H9 (cell line): ENCODE measurements around the gene MSMB. TPM values are rescaled to one million over a fixed set of nuclear protein-coding genes. Genes with fewer than 3 reads are reported as not detected.

ENCODE experiments used
- DNase-seq: peaks from one replicate; pipeline ENCODE4 v3.0.0-alpha.2; 2017
- H2AFZ ChIP-seq: one replicate; pipeline ENCODE4 v1.6.1; 2013; ENCODE audit warnings: mild to moderate bottlenecking, low read length, control low read depth, moderate library complexity
- H2AK5ac ChIP-seq: 2 replicates; pipeline ENCODE4 v1.6.1; 2013; ENCODE audit warnings: low read length, control low read depth, mixed read lengths; ENCODE audit not compliant: insufficient read length
- H2BK120ac ChIP-seq: one replicate; pipeline ENCODE4 v1.6.1; 2013; ENCODE audit warnings: low read depth, mild to moderate bottlenecking, low read length, control low read depth, inconsistent platforms; ENCODE audit not compliant: poor library complexity, severe bottlenecking
- H2BK12ac ChIP-seq: 2 replicates; pipeline ENCODE4 v1.6.1; 2013; ENCODE audit warnings: low read length, control low read depth, mixed read lengths, low read depth; ENCODE audit not compliant: insufficient read length
- H2BK15ac ChIP-seq: 2 replicates; pipeline ENCODE4 v1.6.1; 2013; ENCODE audit warnings: low read depth, low read length, control low read depth
- H2BK20ac ChIP-seq: one replicate; pipeline ENCODE4 v1.6.1; 2013; ENCODE audit warnings: low read depth, mild to moderate bottlenecking, low read length, control low read depth, inconsistent platforms; ENCODE audit not compliant: poor library complexity, severe bottlenecking
- H2BK5ac ChIP-seq: 2 replicates; pipeline ENCODE4 v1.6.1; 2013; ENCODE audit warnings: low read length, control low read depth, mixed read lengths; ENCODE audit not compliant: insufficient read length
- H3K14ac ChIP-seq: 2 replicates; pipeline ENCODE4 v1.6.1; 2013; ENCODE audit warnings: low read length, control low read depth; ENCODE audit not compliant: insufficient read depth
- H3K18ac ChIP-seq: 2 replicates; pipeline ENCODE4 v1.6.1; 2013; ENCODE audit warnings: low read depth, mild to moderate bottlenecking, mixed read lengths, low read length, control low read depth; ENCODE audit not compliant: insufficient read length
- H3K23ac ChIP-seq: 2 replicates; pipeline ENCODE4 v1.6.1; 2013; ENCODE audit warnings: low read length, control low read depth, mixed read lengths, low read depth; ENCODE audit not compliant: insufficient read length
- H3K23me2 ChIP-seq: 2 replicates; pipeline ENCODE4 v1.6.1; 2013; ENCODE audit warnings: low read depth, mild to moderate bottlenecking, mixed read lengths, low read length, control low read depth; ENCODE audit not compliant: insufficient read length, poor library complexity, severe bottlenecking
- H3K27ac ChIP-seq: 2 replicates; pipeline ENCODE4 v1.5.1; 2013; ENCODE audit warnings: low read length, control low read depth, mixed read lengths, low read depth; ENCODE audit not compliant: insufficient read length
- H3K27me3 ChIP-seq: 2 replicates; pipeline ENCODE4 v1.6.1; 2013; ENCODE audit warnings: low read length, control low read depth, inconsistent platforms; ENCODE audit not compliant: insufficient read depth
- H3K4ac ChIP-seq: 2 replicates; pipeline ENCODE4 v1.6.1; 2013; ENCODE audit warnings: low read depth, mild to moderate bottlenecking, control low read depth, inconsistent platforms, low read length, moderate library complexity
- H3K4me1 ChIP-seq: 2 replicates; pipeline ENCODE4 v1.6.1; 2013; ENCODE audit warnings: low read length, control low read depth, inconsistent platforms; ENCODE audit not compliant: insufficient read depth
- H3K4me2 ChIP-seq: 2 replicates; pipeline ENCODE4 v1.6.1; 2013; ENCODE audit warnings: low read length, control low read depth, mixed read lengths; ENCODE audit not compliant: insufficient read length, insufficient read depth
- H3K56ac ChIP-seq: 2 replicates; pipeline ENCODE4 v1.6.1; 2013; ENCODE audit warnings: low read depth, mild to moderate bottlenecking, mixed read lengths, low read length, control low read depth; ENCODE audit not compliant: insufficient read length
- H3K79me1 ChIP-seq: 2 replicates; pipeline ENCODE4 v1.6.1; 2013; ENCODE audit warnings: low read depth, mild to moderate bottlenecking, moderate library complexity, low read length, control low read depth, inconsistent platforms; ENCODE audit not compliant: insufficient read depth, poor library complexity, severe bottlenecking
- H3K79me2 ChIP-seq: 2 replicates; pipeline ENCODE4 v1.6.1; 2013; ENCODE audit warnings: low read length, control low read depth, inconsistent platforms; ENCODE audit not compliant: insufficient read depth
- H3K9ac ChIP-seq: 2 replicates; pipeline ENCODE4 v1.6.1; 2013; ENCODE audit warnings: low read length, control low read depth, mixed read lengths; ENCODE audit not compliant: insufficient read length; ENCODE audit errors: extremely low read depth
- H3K9me3 ChIP-seq: one replicate; pipeline ENCODE4 v1.6.1; 2013; ENCODE audit warnings: low read depth, low read length, inconsistent platforms; ENCODE audit not compliant: control insufficient read depth
- H3T11ph ChIP-seq: one replicate; pipeline ENCODE4 v1.6.1; 2013; ENCODE audit warnings: mild to moderate bottlenecking, low read length, control low read depth, inconsistent platforms
- H4K20me1 ChIP-seq: one replicate; pipeline ENCODE4 v1.6.1; 2013; ENCODE audit not compliant: control insufficient read depth, insufficient read length, insufficient read depth
- H4K5ac ChIP-seq: 2 replicates; pipeline ENCODE4 v1.6.1; 2013; ENCODE audit warnings: low read depth, mild to moderate bottlenecking, mixed read lengths, low read length, control low read depth; ENCODE audit not compliant: insufficient read length
- H4K8ac ChIP-seq: replicated peaks from 2 replicates; pipeline ENCODE4 v1.6.1; 2013; ENCODE audit warnings: low read length, control low read depth, mixed read lengths, low read depth; ENCODE audit not compliant: insufficient read length
- H4K91ac ChIP-seq: 2 replicates; pipeline ENCODE4 v1.6.1; 2013; ENCODE audit warnings: low read depth, mild to moderate bottlenecking, moderate library complexity, mixed read lengths, low read length, control low read depth; ENCODE audit not compliant: insufficient read length
- H3K27ac Mint-ChIP-seq, 3 experiments: 2 replicates in 2 of 3; 3 replicates in 1 of 3; pipeline ENCODE4 v1.8.0; 2020 to 2021; ENCODE audit warnings: mixed read lengths in 3 of 3, mild to moderate bottlenecking in 1 of 3, moderate library complexity in 1 of 3
- H3K27me3 Mint-ChIP-seq: 2 replicates; pipeline ENCODE4 v1.8.0; 2021; ENCODE audit warnings: low read depth, mild to moderate bottlenecking, moderate library complexity, mixed read lengths
- H3K36me3 Mint-ChIP-seq, 3 experiments: 2 replicates in 2 of 3; 3 replicates in 1 of 3; pipeline ENCODE4 v1.8.0; 2020 to 2021; ENCODE audit warnings: low read depth in 3 of 3, mixed read lengths in 3 of 3; ENCODE audit not compliant: insufficient read depth in 1 of 3
- H3K4me1 Mint-ChIP-seq, 2 experiments: 2 replicates each; pipeline ENCODE4 v1.8.0; 2020; ENCODE audit warnings: mixed read lengths in 2 of 2
- H3K4me3 Mint-ChIP-seq, 2 experiments: 2 replicates in 1 of 2; 3 replicates in 1 of 2; pipeline ENCODE4 v1.8.0; 2020 to 2021; ENCODE audit warnings: mild to moderate bottlenecking in 2 of 2, mixed read lengths in 2 of 2, moderate library complexity in 1 of 2
- H3K9me3 Mint-ChIP-seq, 2 experiments: 2 replicates in 1 of 2; 3 replicates in 1 of 2; pipeline ENCODE4 v1.8.0; 2020; ENCODE audit warnings: mild to moderate bottlenecking in 2 of 2, mixed read lengths in 2 of 2, moderate library complexity in 1 of 2
- CTCF ChIP-seq: fragments of 200-600 bp; sonication (generic); conservative IDR thresholded peaks from 3 replicates; pipeline ENCODE4 v1.8.0; 2021; ENCODE audit warnings: antibody characterized with exemption, mild to moderate bottlenecking
- WGBS: extraction: QIAGEN DNeasy Blood & Tissue Kit; methylation state at CpG from one replicate; pipeline ENCODE4 v1.1.7; 2013; ENCODE audit warnings: missing lambda C conversion rate, low lambda C conversion rate, mixed read lengths; ENCODE audit not compliant: insufficient read length; ENCODE audit errors: extremely low coverage; 5-methylcytosine and 5-hydroxymethylcytosine counted together
- total RNA-seq: library from RNA; stranded (reverse); gene quantifications from 2 replicates; pipeline ENCODE4 v1.2.1, GENCODE V29; 2021

Gene MSMB
- total RNA-seq, 1 experiment from 2014 or later = not detected

GRCh38 chr10:46004963-46005362, 41.1 kb downstream of the MSMB start:
- no peak overlapping the region for H3K9ac ChIP-seq

More at GRCh38 chr10:46004963-46005362, 41.1 kb downstream of the MSMB start:
- Mint-ChIP-seq H3K4me3 (no peak overlapping the region), H3K27ac (no peak overlapping the region), H3K27me3 (no peaks in the 10 kb centered on the region), H3K36me3 (peaks cover 26 to 82% (median 45%) of the 10 kb centered on the region in 3 experiments; a peak in 6 of 7 replicates), H3K9me3 (no peaks in the 10 kb centered on the region), H3K4me1 (peaks cover 1 to 4% of the 10 kb centered on the region in 2 experiments; a peak in 3 of 4 replicates)
- Histone ChIP-seq H3K27ac (no peak overlapping the region), H3K27me3 (no peaks in the 10 kb centered on the region), H3K23me2 (no peaks in the 10 kb centered on the region), H3K18ac (no peak overlapping the region), H3K9me3 (no peaks in the 10 kb centered on the region), H2BK12ac (no peak overlapping the region), H4K8ac (no peak overlapping the region), H3T11ph (no peak overlapping the region), H3K4me1 (no peaks in the 10 kb centered on the region), H2BK15ac (no peak overlapping the region), H4K20me1 (no peaks in the 10 kb centered on the region), H2AK5ac (no peak overlapping the region), H3K56ac (no peak overlapping the region), H3K79me1 (no peaks in the 10 kb centered on the region), H3K4ac (no peak overlapping the region), H3K23ac (no peak overlapping the region), H2BK120ac (no peak overlapping the region), H4K91ac (no peak overlapping the region), H2BK20ac (no peak overlapping the region), H2AFZ (no peak overlapping the region), H3K14ac (no peak overlapping the region), H3K4me2 (no peak overlapping the region), H3K79me2 (no peaks in the 10 kb centered on the region), H2BK5ac (no peak overlapping the region), H4K5ac (no peak overlapping the region)
- TF ChIP-seq CTCF = no peak
- WGBS = no CpG with 5 or more reads among the region's 2 CpGs
- no peak for DNase-seq
